ENCODE measurements around the gene TMEM258. TPM values are rescaled to one million over a fixed set of nuclear protein-coding genes. Genes with fewer than 3 reads are reported as not detected.

Gene TMEM258
- total RNA-seq, 3 donors from 2014 or later: 35.4 to 55.4 (median 35.7) TPM

GRCh38 chr11:61833926-61834277 is 41.5 kb upstream of the TMEM258 start:
- Histone ChIP-seq H3K4me1 (no peaks in the 10 kb centered on the region), H3K27me3 (no peaks in the 10 kb centered on the region), H3K4me3 (no peak overlapping the region), H3K27ac (no peak overlapping the region), H3K9me3 (no peaks in the 10 kb centered on the region), H3K36me3 (no peaks in the 10 kb centered on the region)
- TF ChIP-seq POLR2AphosphoS5 (IDR thresholded peaks at IDR 0.05): no peak
- TF ChIP-seq POLR2A (IDR thresholded peaks at IDR 0.05): no peak
- no peak for TF ChIP-seq CTCF (IDR thresholded peaks at IDR 0.05)
- no peak for DNase-seq (ENCODE audit: low spot score in 2 of 2)
- intact Hi-C loops (cut with DNase I; ENCODE audit: low total_unique reads): no loop called here

GRCh38 chr11:61833471-61833870 is 41.1 kb upstream of the TMEM258 start:
- Histone ChIP-seq H3K4me3 (no peak overlapping the region), H3K27ac (no peak overlapping the region), H3K9me3 (no peaks in the 10 kb centered on the region), H3K27me3 (no peaks in the 10 kb centered on the region), H3K36me3 (no peaks in the 10 kb centered on the region), H3K4me1 (peaks cover 0 to 2% of the 10 kb centered on the region in 2 donors)
- TF ChIP-seq POLR2A (IDR thresholded peaks at IDR 0.05): no peak
- no peak for TF ChIP-seq CTCF (IDR thresholded peaks at IDR 0.05)
- no peak for TF ChIP-seq POLR2AphosphoS5 (IDR thresholded peaks at IDR 0.05)
- intact Hi-C loops (cut with DNase I; ENCODE audit: low total_unique reads): no loop called here
- no peak for DNase-seq (ENCODE audit: low spot score in 2 of 2)

- intact Hi-C loops (cut with DNase I; ENCODE audit: low total_unique reads): no loop called here
- H3K4me3 ChIP-seq: no peak overlapping the region
- no peaks in the 10 kb centered on the region for H3K36me3 ChIP-seq
- TF ChIP-seq CTCF (IDR thresholded peaks at IDR 0.05) (no peak), POLR2A (IDR thresholded peaks at IDR 0.05) (no peak), POLR2AphosphoS5 (IDR thresholded peaks at IDR 0.05) (no peak)
- H3K27ac ChIP-seq: no peak overlapping the region
- H3K9me3 ChIP-seq: no peaks in the 10 kb centered on the region
- H3K4me1 ChIP-seq: peaks cover 0 to 5% of the 10 kb centered on the region in 2 donors
- no peak for DNase-seq (ENCODE audit: low spot score in 2 of 2)
- no peaks in the 10 kb centered on the region for H3K27me3 ChIP-seq
Measured at GRCh38 chr11:61832754-61833153, 40.4 kb upstream of the TMEM258 start.

GRCh38 chr11:61832207-61832606 is 39.8 kb upstream of the TMEM258 start:
- Histone ChIP-seq H3K4me1 (peaks cover 0 to 5% of the 10 kb centered on the region in 2 donors), H3K27ac (no peak overlapping the region), H3K9me3 (no peaks in the 10 kb centered on the region), H3K4me3 (no peak overlapping the region), H3K27me3 (no peaks in the 10 kb centered on the region), H3K36me3 (no peaks in the 10 kb centered on the region)
- TF ChIP-seq POLR2AphosphoS5 (IDR thresholded peaks at IDR 0.05) (no peak), POLR2A (IDR thresholded peaks at IDR 0.05) (no peak), CTCF (IDR thresholded peaks at IDR 0.05) (no peak)
- DNase-seq (ENCODE audit: low spot score in 2 of 2): no peak
- intact Hi-C loops (cut with DNase I; ENCODE audit: low total_unique reads): no loop called here

GRCh38 chr11:61830237-61831105 is 38.1 kb upstream of the TMEM258 start:
- Histone ChIP-seq H3K27me3 (no peaks in the 10 kb centered on the region), H3K4me3 (no peak overlapping the region), H3K27ac (no peak overlapping the region), H3K4me1 (peaks cover 0 to 5% of the 10 kb centered on the region in 2 donors), H3K36me3 (no peaks in the 10 kb centered on the region), H3K9me3 (no peaks in the 10 kb centered on the region)
- DNase-seq (ENCODE audit: low spot score in 2 of 2): no peak
- no peak for TF ChIP-seq POLR2A (IDR thresholded peaks at IDR 0.05)
- no peak for TF ChIP-seq CTCF (IDR thresholded peaks at IDR 0.05)
- intact Hi-C loops (cut with DNase I; ENCODE audit: low total_unique reads): no loop called here
